A673 (cell line): ENCODE data around the gene RETREG2.

Experiments used
- CTCF ChIP-seq: fragments of 300-800, 200-600 bp; sonication (generic); conservative IDR thresholded peaks from 2 replicates; pipeline ENCODE4 v1.5.1; 2017; ENCODE audit warnings: low read depth, mild to moderate bottlenecking, antibody characterized with exemption, low read length, moderate library complexity, mixed read lengths
- EZH2 ChIP-seq: fragments of 200-600 bp; sonication (generic); IDR thresholded peaks from 2 replicates; pipeline ENCODE4 v1.6.1; 2017; ENCODE audit warnings: borderline replicate concordance, low read depth, mild to moderate bottlenecking, mixed read lengths, antibody characterized with exemption, low read length; ENCODE audit not compliant: poor library complexity, severe bottlenecking

- TF ChIP-seq EZH2 (no peak), CTCF (no peak)
Observed at GRCh38 chr2:219221957-219222518, 44.0 kb downstream of the RETREG2 start.
